HL-60 (cell line): ENCODE measurements around the gene MAGOH.

ENCODE experiments used
- DNase-seq, 2 experiments: peaks; one replicate each; pipeline ENCODE4 v3.0.0-alpha.2; 2010 to 2020; ENCODE audit warnings: low read depth in 1 of 2, low spot score in 1 of 2
- H3K27ac ChIP-seq: fragments of 250-450 bp; sonication (Bioruptor Pico); replicated peaks from 2 replicates; pipeline ENCODE4 v1.5.1; 2020; ENCODE audit warnings: mild to moderate bottlenecking, moderate library complexity
- H3K27me3 ChIP-seq: fragments of 250-450 bp; sonication (Bioruptor Pico); 2 replicates; pipeline ENCODE4 v1.5.1; 2021; ENCODE audit warnings: mild to moderate bottlenecking, moderate library complexity; ENCODE audit not compliant: insufficient read depth, poor library complexity, severe bottlenecking
- H3K4me3 ChIP-seq: replicated peaks from 2 replicates; pipeline ENCODE4 v1.5.1; 2011; ENCODE audit warnings: mild to moderate bottlenecking, control low read depth, low read length; ENCODE audit not compliant: insufficient read depth
- CTCF ChIP-seq: IDR thresholded peaks from one replicate; pipeline ENCODE4 v1.5.1; 2011; ENCODE audit warnings: low read length, control low read depth, inconsistent platforms; ENCODE audit not compliant: insufficient read depth
- GABPA ChIP-seq: IDR thresholded peaks from 2 replicates; pipeline ENCODE4 v1.6.1; 2012; ENCODE audit warnings: low read depth
- POLR2AphosphoS5 ChIP-seq: IDR thresholded peaks from 2 replicates; pipeline ENCODE4 v1.6.1; 2012; ENCODE audit warnings: low read depth
- REST ChIP-seq: IDR thresholded peaks from 2 replicates; pipeline ENCODE4 v1.6.1; 2012; ENCODE audit warnings: low read depth; ENCODE audit not compliant: insufficient replicate concordance
- SPI1 ChIP-seq: IDR thresholded peaks from 2 replicates; pipeline ENCODE4 v1.6.1; 2012; ENCODE audit warnings: low read depth, mild to moderate bottlenecking, borderline replicate concordance

The MAGOH gene

DNA sequence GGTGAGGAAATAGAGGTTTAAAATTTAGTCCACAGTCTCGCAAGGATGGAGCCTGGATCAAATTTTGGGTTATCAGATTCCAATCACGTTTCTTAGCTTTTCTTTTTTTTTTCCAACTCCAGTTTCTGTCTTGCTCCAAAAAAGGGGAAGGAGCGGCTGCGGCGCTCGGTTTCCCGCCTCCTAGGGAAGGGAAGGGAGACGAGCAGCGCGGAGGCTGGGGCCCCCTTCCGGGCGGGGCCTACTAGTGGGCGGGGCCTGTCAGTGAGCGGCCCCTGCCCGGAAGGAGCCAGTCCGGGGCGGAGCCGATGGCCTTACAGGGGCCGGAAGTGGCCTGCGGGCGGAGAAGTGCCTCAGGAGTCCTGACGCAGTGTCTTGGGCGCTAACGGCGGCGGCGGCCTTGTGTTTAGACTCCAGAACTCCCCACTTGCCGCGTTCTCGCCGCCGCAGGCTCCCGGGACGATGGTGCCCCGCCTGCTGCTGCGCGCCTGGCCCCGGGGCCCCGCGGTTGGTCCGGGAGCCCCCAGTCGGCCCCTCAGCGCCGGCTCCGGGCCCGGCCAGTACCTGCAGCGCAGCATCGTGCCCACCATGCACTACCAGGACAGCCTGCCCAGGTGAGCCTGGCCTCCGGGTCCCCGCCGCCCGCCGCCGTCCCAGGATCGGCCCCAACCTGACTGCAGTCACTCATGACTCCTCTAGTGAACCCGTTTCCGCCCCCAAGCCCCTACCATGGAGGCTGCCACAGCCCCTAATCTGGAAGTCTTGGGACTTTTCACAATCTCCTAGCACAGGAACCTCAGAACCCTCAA is 41.6 kb downstream of the MAGOH start, which contains the start of gene CPT2:
TSS of gene CPT2 (plus strand) at position 340 of the 806 bp plus-strand sequence. CDS start at position 460, 120 bp downstream.
- TF ChIP-seq POLR2AphosphoS5 (peak; percentile 96), REST (no peak), GABPA (peak; percentile 78), CTCF (no peak), SPI1 (peak; percentile 67)
- Histone ChIP-seq H3K27me3 (no peaks in the 10 kb centered on the region), H3K4me3 (peak within 1 kb of the TSS; percentile 77), H3K27ac (peak within 1 kb of the TSS; percentile 87)
- DNase-seq = peak; percentile 91 to 94

- Histone ChIP-seq H3K27ac (peak overlapping the region; percentile 87), H3K27me3 (no peaks in the 10 kb centered on the region), H3K4me3 (0 out of 2 replicates have a peak overlapping the region, but pooled peaks have one; percentile 77)
- TF ChIP-seq POLR2AphosphoS5 = no peak
- TF ChIP-seq SPI1 = no peak
- TF ChIP-seq CTCF = no peak
- TF ChIP-seq GABPA = no peak
- no peak for TF ChIP-seq REST
- no peak for DNase-seq
These were observed 42.3 kb downstream of the MAGOH start for GRCh38 chr1:53196017-53196484.

DNA sequence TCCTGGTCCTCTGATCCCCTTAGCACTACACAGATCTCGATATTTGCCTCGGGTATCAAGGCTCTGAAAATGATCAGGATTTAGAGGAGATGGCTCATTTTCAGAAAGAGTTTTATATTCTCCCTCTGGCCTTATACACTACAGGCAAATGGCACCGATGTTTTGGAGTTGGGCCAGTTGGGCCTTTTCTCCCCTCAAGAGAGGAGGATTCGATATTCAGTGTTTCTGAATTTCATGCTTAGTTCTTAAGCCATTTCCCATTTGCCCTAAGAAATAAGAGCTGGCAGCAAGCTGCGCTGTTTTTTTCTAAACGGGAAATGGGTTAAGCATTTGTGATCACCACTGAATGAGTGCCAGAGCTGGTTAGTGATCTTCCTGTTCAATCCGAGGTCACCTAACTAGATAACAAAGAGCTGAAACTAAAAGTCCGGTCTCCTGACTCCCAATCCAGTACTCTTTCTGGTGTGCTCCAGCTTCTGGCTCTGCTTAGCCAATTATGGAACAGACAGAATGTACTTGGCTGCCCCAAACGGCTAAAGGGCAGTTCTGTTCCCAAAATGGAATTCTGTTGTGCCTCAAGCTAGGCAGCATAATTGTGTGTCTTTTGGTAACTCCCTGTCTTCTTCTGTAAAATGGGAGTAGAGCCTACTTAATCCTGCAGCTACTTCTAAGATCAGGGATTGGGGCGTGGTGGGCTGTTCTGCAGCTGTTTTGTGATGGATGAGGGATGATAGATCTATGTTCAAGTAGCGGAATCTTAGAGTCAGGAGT is 42.9 kb downstream of the MAGOH start:
- Histone ChIP-seq H3K27ac (no peak overlapping the region), H3K27me3 (no peaks in the 10 kb centered on the region)

More for the DNA sequence above, 42.9 kb downstream of the MAGOH start:
- DNase-seq = no peak
- no peak overlapping the region for H3K4me3 ChIP-seq
- TF ChIP-seq POLR2AphosphoS5 = no peak
- no peak for TF ChIP-seq REST
- no peak for TF ChIP-seq SPI1
- no peak for TF ChIP-seq CTCF
- no peak for TF ChIP-seq GABPA
